ENCODE results near the gene RNH1. TPM values are rescaled to one million over a fixed set of nuclear protein-coding genes. Genes with fewer than 3 reads are reported as not detected.

The RNH1 gene
- total RNA-seq (2012; rRNA removed), result 386 and 479 TPM in 2 replicates

DNA sequence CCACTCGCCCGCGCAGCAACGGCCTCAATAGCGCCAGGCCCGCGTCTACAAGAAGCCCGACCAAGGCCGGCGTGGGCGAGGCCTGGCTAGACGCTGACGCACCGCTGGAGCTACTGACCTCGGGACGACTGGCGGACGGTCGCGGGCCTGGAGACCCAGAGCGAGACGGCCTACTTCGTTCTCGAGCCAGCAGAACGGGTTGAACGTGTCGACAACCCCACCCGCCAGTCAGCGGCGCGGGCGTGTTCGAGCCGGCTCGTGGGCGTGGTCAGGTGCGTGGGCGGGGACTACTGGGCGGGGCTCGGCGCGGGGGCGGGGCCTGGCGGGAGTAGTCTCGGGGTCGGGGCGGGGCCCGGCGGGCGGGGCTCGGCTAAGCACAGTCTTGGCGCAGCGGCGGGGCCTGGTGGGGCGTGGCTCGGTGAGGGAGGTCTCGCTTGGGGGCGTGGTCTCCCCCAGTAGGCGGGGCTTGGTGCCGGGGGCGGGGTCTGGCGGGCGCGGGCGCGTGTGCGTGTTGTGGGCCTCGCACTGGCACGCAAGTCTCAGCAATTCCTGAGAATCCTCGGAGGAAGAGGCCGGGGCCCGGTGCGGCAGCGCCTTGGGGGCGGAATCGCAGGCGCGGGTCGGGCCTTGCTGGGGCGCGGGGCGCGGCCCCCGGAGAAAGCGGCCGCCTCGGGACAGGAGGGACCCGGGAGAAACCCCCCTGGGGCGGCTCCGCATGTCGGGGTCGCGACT lies at the start of gene RNH1:
TSS of gene RNH1 (minus strand) at position 248 of the 732 bp plus-strand sequence. CDS start 5,080 bp downstream, outside the sequence.
- peaks cover 36% of the 10 kb centered on the region for H3K4me1 ChIP-seq (ENCODE audit: control insufficient read depth, insufficient read depth, low read length)

GRCh38 chr11:555780-556661 lies 49.0 kb upstream of the RNH1 start:
- no peaks in the 10 kb centered on the region for H3K36me3 ChIP-seq (ENCODE audit: insufficient read depth, low read length)
- H3K9me3 ChIP-seq (replicated peaks; ENCODE audit: low read length), result no peaks in the 10 kb centered on the region
- H3K9ac ChIP-seq (ENCODE audit: low read depth, low read length), result no peak overlapping the region
- no peak overlapping the region for H3K4me3 ChIP-seq (ENCODE audit: low read length)
- H3K4me1 ChIP-seq (ENCODE audit: control insufficient read depth, insufficient read depth, low read length), result peaks cover 10% of the 10 kb centered on the region
- no peak overlapping the region for H3K4me2 ChIP-seq (ENCODE audit: low read length)
- H3K27me3 ChIP-seq (ENCODE audit: control insufficient read depth, insufficient read depth, low read length), result peaks cover 30% of the 10 kb centered on the region

More for the DNA sequence above, at the start of gene RNH1:
- H3K9me3 ChIP-seq (replicated peaks; ENCODE audit: low read length), result no peaks in the 10 kb centered on the region
- peak within 1 kb of the TSS; percentile 90 for H3K4me3 ChIP-seq (ENCODE audit: low read length)
- H3K36me3 ChIP-seq (ENCODE audit: insufficient read depth, low read length), result peaks cover 17% of the 10 kb centered on the region
- peak within 1 kb of the TSS; percentile 99 for H3K4me2 ChIP-seq (ENCODE audit: low read length)
- H3K27me3 ChIP-seq (ENCODE audit: control insufficient read depth, insufficient read depth, low read length), result no peaks in the 10 kb centered on the region
- H3K9ac ChIP-seq (ENCODE audit: low read depth, low read length), result peak within 1 kb of the TSS; percentile 99

DNA sequence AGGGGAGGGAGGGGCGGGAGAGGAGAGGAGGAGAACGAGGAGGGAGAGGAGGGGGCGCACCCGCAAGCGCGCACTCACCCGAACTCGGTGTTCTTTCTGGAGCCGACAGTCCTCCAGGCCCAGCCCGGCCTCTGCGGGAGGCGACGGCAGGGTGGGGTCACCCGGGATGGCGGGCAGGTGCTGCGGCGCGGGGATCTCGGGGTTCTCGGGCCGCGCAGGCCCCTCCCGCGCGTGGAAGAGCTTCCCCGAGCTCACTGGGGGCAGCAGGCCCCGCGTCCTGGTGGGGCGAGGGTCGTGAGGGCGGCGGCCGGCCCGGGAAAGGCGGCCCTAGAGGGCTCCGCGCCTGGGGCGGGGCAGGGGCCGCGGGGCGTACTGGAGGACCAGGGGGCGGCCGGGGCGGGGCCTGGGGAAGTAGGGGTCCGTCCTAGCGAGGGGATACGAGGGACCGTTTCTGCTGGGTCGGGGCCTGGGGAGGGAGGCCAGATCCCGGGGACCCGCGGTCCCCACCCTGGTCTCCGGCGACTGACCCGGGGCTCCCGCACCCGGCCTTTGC lies 48.3 kb upstream of the RNH1 start:
- Histone ChIP-seq H3K36me3 (ENCODE audit: insufficient read depth, low read length) (no peaks in the 10 kb centered on the region), H3K4me1 (ENCODE audit: control insufficient read depth, insufficient read depth, low read length) (peaks cover 7% of the 10 kb centered on the region), H3K9me3 (replicated peaks; ENCODE audit: low read length) (no peaks in the 10 kb centered on the region), H3K27me3 (ENCODE audit: control insufficient read depth, insufficient read depth, low read length) (peaks cover 30% of the 10 kb centered on the region), H3K4me2 (ENCODE audit: low read length) (no peak overlapping the region), H3K4me3 (ENCODE audit: low read length) (no peak overlapping the region), H3K9ac (ENCODE audit: low read depth, low read length) (no peak overlapping the region)

GRCh38 chr11:554428-555226 lies 47.6 kb upstream of the RNH1 start:
- Histone ChIP-seq H3K4me3 (ENCODE audit: low read length) (peak overlapping the region; percentile 30), H3K4me1 (ENCODE audit: control insufficient read depth, insufficient read depth, low read length) (peaks cover 4% of the 10 kb centered on the region), H3K9me3 (replicated peaks; ENCODE audit: low read length) (no peaks in the 10 kb centered on the region), H3K36me3 (ENCODE audit: insufficient read depth, low read length) (no peaks in the 10 kb centered on the region), H3K4me2 (ENCODE audit: low read length) (peak overlapping the region; percentile 52), H3K9ac (ENCODE audit: low read depth, low read length) (no peak overlapping the region), H3K27me3 (ENCODE audit: control insufficient read depth, insufficient read depth, low read length) (peaks cover 32% of the 10 kb centered on the region)

DNA sequence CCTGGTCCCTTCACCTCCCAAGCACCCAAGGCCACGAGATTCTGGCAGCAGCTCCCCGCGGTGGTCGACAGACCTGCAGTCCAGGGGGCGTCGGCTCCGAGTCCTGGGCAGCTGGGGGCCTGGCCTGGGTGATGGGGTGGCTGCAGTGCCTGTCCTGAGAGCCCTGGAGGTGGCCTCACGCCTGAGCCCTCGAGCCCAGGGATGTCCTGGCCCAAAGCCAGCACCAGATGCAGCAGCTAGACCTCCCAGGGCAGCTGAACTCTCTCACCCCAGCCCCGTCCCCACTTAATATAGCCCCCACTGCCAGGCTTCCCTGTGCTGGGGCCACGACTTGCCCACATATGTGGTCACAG lies 46.9 kb upstream of the RNH1 start:
- no peaks in the 10 kb centered on the region for H3K36me3 ChIP-seq (ENCODE audit: insufficient read depth, low read length)
- H3K4me3 ChIP-seq (ENCODE audit: low read length), result no peak overlapping the region
- no peaks in the 10 kb centered on the region for H3K9me3 ChIP-seq (replicated peaks; ENCODE audit: low read length)
- peaks cover 32% of the 10 kb centered on the region for H3K27me3 ChIP-seq (ENCODE audit: control insufficient read depth, insufficient read depth, low read length)
- no peak overlapping the region for H3K4me2 ChIP-seq (ENCODE audit: low read length)
- no peak overlapping the region for H3K9ac ChIP-seq (ENCODE audit: low read depth, low read length)
- H3K4me1 ChIP-seq (ENCODE audit: control insufficient read depth, insufficient read depth, low read length), result peaks cover 4% of the 10 kb centered on the region

- no peak overlapping the region for H3K9ac ChIP-seq (ENCODE audit: low read depth, low read length)
- peaks cover 32% of the 10 kb centered on the region for H3K27me3 ChIP-seq (ENCODE audit: control insufficient read depth, insufficient read depth, low read length)
- no peaks in the 10 kb centered on the region for H3K36me3 ChIP-seq (ENCODE audit: insufficient read depth, low read length)
- no peak overlapping the region for H3K4me3 ChIP-seq (ENCODE audit: low read length)
- H3K4me1 ChIP-seq (ENCODE audit: control insufficient read depth, insufficient read depth, low read length), result peaks cover 4% of the 10 kb centered on the region
- no peaks in the 10 kb centered on the region for H3K9me3 ChIP-seq (replicated peaks; ENCODE audit: low read length)
- no peak overlapping the region for H3K4me2 ChIP-seq (ENCODE audit: low read length)
Observed at GRCh38 chr11:553083-553987, 46.3 kb upstream of the RNH1 start.

GRCh38 chr11:551596-551995 lies 44.6 kb upstream of the RNH1 start:
- H3K9ac ChIP-seq (ENCODE audit: low read depth, low read length), result no peak overlapping the region

GRCh38 chr11:551131-551530 lies 44.1 kb upstream of the RNH1 start:
- H3K4me1 ChIP-seq (ENCODE audit: control insufficient read depth, insufficient read depth, low read length), result peaks cover 4% of the 10 kb centered on the region
- H3K27me3 ChIP-seq (ENCODE audit: control insufficient read depth, insufficient read depth, low read length), result peaks cover 13% of the 10 kb centered on the region
- H3K36me3 ChIP-seq (ENCODE audit: insufficient read depth, low read length), result no peaks in the 10 kb centered on the region
- H3K4me3 ChIP-seq (ENCODE audit: low read length), result no peak overlapping the region
- H3K9ac ChIP-seq (ENCODE audit: low read depth, low read length), result no peak overlapping the region
- no peaks in the 10 kb centered on the region for H3K9me3 ChIP-seq (replicated peaks; ENCODE audit: low read length)
- H3K4me2 ChIP-seq (ENCODE audit: low read length), result no peak overlapping the region

More at GRCh38 chr11:551596-551995, 44.6 kb upstream of the RNH1 start:
- no peak overlapping the region for H3K4me3 ChIP-seq (ENCODE audit: low read length)
- H3K36me3 ChIP-seq (ENCODE audit: insufficient read depth, low read length), result no peaks in the 10 kb centered on the region
- H3K4me1 ChIP-seq (ENCODE audit: control insufficient read depth, insufficient read depth, low read length), result peaks cover 4% of the 10 kb centered on the region
- H3K4me2 ChIP-seq (ENCODE audit: low read length), result no peak overlapping the region
- H3K27me3 ChIP-seq (ENCODE audit: control insufficient read depth, insufficient read depth, low read length), result peaks cover 18% of the 10 kb centered on the region
- no peaks in the 10 kb centered on the region for H3K9me3 ChIP-seq (replicated peaks; ENCODE audit: low read length)

- Histone ChIP-seq H3K9ac (ENCODE audit: low read depth, low read length) (no peak overlapping the region), H3K4me2 (ENCODE audit: low read length) (no peak overlapping the region), H3K27me3 (ENCODE audit: control insufficient read depth, insufficient read depth, low read length) (peaks cover 11% of the 10 kb centered on the region), H3K9me3 (replicated peaks; ENCODE audit: low read length) (no peaks in the 10 kb centered on the region), H3K4me1 (ENCODE audit: control insufficient read depth, insufficient read depth, low read length) (peaks cover 4% of the 10 kb centered on the region), H3K4me3 (ENCODE audit: low read length) (no peak overlapping the region), H3K36me3 (ENCODE audit: insufficient read depth, low read length) (no peaks in the 10 kb centered on the region)
Observed at GRCh38 chr11:550746-551085, 43.7 kb upstream of the RNH1 start.

GRCh38 chr11:550021-550745 lies 43.1 kb upstream of the RNH1 start:
- Histone ChIP-seq H3K4me3 (ENCODE audit: low read length) (no peak overlapping the region), H3K27me3 (ENCODE audit: control insufficient read depth, insufficient read depth, low read length) (peaks cover 7% of the 10 kb centered on the region), H3K9ac (ENCODE audit: low read depth, low read length) (no peak overlapping the region), H3K4me1 (ENCODE audit: control insufficient read depth, insufficient read depth, low read length) (peaks cover 4% of the 10 kb centered on the region), H3K36me3 (ENCODE audit: insufficient read depth, low read length) (no peaks in the 10 kb centered on the region), H3K4me2 (ENCODE audit: low read length) (no peak overlapping the region), H3K9me3 (replicated peaks; ENCODE audit: low read length) (no peaks in the 10 kb centered on the region)

All from skeletal muscle satellite cell (primary cell).